GM21390 (cell line): ENCODE data around the gene DGKI.
A peak's percentile ranks its signal among the peaks of the same experiment; 100 is the strongest.

Experiments used
- ATAC-seq: cut with Tn5 transposase; IDR thresholded peaks from one replicate; pipeline ENCODE4 v1.9.1; 2021; ENCODE audit not compliant: unreplicated experiment

DGKI gene

DNA sequence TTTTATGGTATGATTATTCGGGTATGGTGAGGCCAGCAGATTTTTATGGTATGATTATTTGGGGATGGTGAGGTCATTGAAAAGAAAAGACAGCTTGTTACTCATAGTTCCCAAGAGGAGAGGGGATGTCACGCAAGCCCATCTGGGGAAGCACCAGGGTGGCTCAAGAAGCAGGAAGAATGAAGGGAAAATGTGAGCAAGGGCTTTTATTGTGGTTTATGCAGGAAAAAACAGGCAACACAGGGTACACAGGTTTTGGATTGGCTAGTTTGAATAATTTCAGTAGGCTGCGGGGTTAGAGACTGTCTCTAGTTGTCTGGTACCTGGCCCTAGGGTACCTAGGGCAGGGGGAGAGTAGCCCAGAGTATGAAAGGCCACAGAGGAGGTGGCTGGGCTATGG lies 26.8 kb upstream of the DGKI start:
- no peak for ATAC-seq

DNA sequence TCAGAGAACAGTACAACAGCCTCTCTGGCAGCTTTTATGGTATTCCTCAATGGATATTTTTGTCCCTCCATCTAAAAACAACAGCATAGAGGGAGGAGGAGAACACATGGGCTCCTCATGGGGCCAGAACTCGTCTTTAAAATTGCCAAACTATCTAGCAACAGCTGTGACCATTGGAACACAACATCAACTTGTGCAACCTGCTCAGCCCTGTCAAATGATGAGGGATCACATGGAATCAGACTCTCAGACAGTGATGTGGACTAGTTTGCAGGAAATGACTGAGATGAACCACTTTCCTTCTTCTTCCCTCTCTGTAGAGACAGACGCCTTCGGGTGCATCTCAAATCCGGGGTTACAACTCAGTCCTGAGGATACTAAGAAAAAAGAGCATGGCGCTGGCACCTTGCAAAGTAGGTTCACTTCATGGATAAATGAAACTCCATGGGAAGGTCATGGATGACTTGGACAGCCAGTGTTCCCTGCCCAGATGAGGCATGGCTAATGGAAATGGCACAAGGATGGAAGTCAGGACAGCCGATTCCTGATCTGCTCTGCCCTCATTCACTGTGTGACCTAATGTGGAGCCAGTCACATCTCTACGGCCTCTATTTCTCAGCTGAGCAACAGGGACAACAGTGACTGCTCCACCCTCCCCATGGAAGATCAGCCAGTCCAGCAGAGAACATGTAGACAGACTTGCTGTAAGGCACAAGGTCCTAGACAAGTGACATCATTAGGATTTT lies 24.6 kb upstream of the DGKI start:
- ATAC-seq: no peak

DNA sequence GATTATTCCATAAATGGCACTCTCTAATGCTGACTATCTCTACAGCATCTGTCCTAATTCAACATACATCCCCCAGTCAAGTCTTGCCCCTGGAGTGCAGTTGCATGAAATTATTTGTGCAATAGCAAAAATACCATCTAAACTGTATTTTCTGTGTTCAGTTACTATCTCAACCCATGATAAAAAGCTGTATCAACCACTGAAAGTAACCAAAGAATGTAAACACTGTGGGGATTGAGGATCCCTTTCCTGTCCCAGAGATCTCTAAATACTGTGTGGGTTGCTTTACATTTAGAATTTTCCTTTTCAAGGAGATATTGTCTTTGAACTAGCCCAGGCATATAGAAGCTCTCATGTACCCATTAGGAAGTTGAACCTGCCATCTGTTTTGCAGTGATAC lies 23.9 kb upstream of the DGKI start:
- no peak for ATAC-seq

DNA sequence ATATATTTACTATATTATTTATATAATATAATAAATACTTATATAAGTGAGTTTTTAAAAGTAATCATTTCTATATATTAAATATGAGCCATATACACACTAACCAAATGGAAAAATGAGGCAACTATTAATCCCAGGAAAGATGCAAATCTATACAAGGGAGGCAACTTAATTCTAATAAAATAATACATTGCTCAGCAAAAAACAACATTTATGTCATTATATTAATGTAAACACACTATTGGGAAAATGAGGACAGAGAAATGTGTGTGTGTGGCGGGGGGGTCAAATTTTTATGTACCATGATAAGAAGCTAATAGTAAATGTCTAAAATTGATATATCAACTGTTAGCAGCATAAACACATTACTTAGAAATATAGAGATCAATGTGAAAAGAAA lies 23.3 kb upstream of the DGKI start:
- ATAC-seq: no peak

DNA sequence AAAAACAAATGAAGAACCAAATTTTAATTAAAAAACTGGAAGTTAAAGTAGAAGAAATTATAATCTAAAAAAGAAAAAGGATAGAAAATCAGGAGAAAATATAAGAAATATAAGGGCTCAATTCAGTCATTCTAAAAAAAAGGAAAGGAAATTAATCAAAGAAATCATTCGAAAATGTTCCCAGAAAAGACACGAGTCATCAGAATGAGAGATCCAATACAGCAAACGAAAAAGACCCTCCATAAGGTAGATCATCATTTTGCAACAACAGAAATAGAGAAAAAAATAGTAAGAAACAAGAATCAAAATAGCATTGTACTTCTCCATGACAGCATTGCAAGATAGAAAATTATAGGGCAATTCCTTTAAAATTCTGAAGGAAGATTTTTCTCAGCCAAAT lies 22.5 kb upstream of the DGKI start:
- no peak for ATAC-seq

DNA sequence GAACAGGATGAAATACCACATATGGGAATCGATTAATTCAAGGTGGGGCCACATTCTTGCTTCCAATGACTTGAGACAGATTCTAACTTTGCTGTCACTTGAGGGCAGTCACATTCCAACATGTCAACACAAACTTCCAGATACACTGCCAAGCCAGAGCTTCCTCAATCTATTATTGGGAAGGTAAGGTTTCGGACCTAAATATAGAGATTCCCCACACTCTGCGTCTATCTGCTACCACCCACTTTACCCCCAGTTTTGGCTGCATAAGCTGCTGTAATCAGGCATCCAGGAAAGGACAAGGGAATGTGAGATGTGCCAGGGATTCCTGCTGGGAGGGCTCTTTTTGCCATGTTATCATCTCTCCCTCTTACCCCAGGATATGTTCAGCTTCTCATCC lies 20.5 kb upstream of the DGKI start:
- ATAC-seq: no peak

DNA sequence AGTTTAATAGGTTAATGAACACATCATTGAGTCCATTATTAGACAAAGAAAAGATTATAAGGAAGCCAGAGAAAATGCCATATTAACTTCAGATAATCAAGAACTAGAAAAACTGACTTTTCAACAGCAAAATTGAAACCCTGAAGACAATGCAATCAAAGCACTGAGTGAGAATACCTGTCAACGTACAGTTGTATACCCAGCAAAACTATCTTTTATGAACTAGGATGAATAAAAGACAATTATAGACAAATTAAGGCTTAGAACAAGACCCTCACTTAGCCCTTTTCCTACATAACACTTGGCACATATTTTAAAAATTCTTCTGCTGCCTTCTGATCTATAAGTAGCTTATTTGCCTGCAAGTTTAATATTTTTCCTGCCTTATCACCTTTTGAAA lies 19.0 kb upstream of the DGKI start:
- ATAC-seq: no peak

DNA sequence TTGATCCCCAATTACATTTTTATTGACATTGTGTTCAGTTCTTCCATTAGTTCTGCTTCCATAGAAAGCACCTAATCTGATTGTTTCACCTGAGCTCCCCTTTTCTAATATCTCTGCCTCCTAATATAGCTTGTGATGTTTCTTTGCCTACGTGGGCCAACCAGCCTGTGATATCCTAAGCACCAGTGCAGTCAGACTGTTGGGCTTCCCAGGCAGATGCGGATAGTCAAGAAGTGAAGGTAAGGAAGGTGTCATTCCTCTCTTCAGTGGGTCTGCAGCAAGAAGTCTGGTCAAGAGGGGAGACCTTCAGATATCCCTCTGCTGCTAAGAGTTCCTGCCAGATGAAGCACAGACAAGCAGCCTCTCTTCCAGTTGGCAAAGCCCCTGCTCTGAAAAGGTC lies 16.2 kb upstream of the DGKI start:
- no peak for ATAC-seq

DNA sequence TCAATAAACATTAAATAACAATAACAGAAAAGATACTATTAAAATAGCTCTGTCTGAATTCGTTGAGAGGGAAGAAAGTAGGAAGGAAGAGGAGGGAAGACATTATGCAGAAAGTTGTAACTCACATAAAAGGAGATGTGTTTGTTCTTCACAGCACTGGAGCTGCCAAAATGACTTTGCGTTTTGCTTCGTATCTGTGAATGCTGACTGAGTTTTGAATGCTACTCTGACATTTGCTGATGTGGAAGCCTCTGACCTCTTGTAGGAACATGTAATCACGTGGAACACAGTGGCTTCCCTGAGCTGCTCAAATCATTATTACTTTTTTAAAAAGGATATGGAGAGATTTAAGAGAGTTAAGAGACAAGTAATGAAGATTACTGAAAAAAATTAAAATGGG lies 15.6 kb upstream of the DGKI start:
- no peak for ATAC-seq

DNA sequence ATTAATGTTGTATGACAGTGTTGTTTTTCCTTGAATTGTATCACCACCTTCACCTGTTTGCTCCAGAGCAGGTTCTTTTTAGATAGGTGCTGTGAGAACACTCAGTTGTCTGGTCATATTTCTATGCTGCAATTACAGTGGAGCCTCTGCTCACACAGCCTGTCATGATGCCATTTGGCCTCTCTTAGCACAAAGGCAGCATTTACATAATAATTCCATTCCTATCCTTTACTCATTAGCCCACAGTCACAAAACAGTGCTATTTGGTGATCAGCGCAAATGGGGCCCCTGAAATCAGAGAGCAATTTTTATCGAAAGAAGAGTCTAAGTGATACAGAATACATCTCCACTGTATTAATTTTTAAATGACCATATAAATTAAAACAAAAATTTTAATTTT lies 13.8 kb upstream of the DGKI start:
- no peak for ATAC-seq

DNA sequence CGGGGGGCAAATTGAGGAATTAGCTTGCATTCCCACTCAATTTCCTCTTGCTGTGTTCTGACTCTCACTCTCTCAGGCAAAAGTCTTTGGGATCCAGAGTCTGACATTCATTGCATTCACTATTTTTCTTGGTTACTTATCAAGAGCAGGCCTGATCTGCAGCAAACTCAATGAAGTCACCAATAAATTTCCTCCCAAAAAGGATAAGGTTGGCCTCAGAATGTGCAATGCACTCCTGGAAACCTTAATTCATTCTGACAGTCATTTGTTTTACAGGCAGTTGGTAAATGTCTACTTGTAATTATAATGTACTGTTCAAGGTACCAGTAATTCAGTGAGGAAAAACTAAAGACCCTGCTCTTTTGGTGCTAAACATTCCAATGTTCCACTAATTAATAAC lies 6.3 kb upstream of the DGKI start:
- ATAC-seq: no peak

DNA sequence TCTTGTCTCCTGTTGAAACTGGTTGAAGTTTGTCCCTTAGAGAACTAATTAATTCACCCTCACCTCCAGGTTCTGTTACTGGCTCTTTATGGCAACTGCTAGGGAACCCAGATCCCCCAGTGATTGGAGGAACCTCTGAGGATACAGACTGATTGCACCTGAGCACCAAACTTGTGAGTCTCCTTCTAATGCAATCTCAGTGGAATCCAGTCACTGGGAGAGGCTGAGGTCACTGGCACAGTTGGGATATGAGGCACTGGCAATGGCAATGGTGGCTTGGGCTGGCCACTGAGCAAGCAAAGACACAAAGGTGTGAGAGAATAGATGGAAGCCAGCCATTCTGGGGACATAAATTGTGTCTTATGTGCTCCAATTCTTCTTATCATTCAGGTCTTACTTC lies 5.3 kb upstream of the DGKI start:
- ATAC-seq: no peak

DNA sequence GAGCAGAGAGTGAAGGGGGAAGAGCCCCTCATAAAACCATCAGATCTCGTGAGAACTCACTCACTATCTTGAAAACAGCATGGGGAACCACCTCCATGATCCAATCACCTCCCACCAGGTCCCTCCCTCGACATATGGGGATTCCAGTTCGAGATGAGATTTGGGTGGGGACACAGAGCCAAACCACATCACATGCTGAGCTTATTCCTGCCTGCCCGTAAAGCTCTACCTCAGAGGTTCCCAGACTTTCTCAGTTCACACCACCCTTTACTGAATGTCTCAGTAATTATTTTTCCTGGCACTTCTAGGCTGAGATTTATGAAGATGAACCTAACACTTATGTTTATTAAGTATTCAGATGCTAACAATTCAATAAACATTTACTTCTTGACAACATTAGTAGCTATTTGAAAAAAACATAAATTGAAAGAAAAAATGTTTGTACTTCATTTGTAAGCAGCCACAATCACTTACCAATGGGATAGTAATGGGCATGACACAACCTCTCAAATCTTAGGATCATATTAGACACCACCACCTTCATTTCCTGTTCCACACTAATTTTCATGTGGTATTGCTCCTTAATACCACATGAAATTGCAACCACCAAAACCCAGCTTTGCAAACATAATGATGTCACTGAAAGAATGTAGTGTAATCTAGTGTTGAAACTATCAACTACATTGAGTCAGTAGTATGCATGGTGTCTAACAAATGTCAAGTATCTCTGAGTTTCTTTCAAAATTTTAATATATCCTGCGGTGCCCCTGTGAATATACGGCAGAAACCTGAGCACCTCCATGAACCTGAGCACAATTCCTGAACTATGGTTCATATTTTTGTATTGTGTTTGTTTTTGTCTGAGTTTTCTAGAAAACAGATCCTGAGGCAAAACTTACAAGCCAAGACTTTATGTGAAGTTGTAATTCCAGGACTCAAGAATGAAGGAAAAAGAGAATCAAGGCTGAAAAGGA lies 4.5 kb upstream of the DGKI start:
- no peak for ATAC-seq

DNA sequence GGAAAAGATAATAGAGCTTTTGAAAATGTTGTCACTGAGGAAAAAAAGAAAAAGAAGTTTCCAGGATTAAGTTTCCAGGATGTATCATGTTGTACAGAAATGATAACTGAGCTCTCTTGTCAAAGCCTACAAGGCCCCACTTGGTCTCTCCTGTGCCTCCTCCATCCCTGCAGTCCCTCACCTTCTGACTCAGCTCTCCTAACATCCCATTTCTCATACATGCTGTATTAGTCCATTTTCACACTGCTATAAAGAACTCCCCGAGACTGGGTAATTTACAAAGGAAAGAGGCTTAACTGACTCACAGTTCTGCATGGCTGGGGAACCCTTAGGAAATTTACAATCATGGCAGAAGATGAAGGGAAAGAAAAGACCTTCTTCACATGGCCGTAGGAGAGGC lies 3.8 kb upstream of the DGKI start:
- no peak for ATAC-seq

DNA sequence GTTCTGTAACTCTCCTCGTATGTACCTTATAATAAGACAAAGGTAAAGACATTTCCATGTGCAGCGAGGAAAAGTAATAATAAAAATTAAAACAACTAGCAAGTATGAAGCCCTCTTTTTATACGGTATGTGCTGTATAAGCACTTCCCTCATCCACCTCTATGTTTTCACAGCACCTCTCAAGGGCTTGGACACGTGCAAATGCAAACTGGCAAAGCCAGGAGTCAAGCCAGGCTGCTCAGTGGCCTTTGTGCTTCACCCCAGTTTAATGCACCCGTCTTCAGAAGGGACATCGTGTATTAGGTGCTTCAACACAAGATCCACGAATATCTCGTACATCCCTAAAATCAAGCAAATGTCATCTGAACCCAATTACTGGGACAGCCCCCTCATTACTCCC lies 1.3 kb upstream of the DGKI start:
- no peak for ATAC-seq

DNA sequence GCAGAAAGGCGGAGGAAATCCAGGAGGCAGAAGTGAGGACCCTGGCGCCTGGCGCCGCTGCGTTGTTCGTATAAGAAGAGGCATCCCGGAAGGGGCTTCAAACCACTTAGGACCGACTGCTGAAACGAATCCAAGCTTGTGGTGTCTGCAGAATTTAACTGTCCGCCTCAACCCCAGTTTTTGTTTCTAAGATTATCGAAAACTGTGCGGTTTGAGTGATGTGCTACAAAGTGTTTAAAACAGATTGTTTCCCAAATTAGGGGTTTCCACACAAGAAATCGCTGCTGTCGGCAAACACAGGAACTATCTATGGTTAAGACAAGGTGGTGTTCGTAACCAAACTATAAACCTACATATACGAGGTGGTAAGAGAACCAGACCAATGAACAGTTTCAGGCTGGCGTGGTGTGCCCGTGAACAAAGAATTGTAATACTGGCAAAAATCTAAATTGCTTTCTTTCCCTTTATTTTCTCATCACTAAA lies 835 bp upstream of the DGKI start:
- peak; percentile 47 for ATAC-seq

DNA sequence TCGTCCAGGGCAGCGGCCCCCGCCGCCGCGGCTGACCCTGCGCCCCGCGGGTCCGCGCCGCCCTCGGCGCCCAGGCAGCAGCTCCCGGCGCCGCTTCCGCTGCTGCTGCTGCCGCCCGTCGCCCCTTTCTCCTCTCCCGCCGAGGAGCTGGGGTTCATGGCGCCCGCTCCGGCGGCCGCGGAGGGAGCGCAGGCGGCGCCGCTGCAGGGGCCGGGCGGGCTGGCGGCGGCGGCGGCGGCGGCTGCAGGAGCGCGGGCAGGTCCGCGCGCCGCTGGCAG lies 286 bp downstream of the DGKI start:
- ATAC-seq: peak; percentile 34

DNA sequence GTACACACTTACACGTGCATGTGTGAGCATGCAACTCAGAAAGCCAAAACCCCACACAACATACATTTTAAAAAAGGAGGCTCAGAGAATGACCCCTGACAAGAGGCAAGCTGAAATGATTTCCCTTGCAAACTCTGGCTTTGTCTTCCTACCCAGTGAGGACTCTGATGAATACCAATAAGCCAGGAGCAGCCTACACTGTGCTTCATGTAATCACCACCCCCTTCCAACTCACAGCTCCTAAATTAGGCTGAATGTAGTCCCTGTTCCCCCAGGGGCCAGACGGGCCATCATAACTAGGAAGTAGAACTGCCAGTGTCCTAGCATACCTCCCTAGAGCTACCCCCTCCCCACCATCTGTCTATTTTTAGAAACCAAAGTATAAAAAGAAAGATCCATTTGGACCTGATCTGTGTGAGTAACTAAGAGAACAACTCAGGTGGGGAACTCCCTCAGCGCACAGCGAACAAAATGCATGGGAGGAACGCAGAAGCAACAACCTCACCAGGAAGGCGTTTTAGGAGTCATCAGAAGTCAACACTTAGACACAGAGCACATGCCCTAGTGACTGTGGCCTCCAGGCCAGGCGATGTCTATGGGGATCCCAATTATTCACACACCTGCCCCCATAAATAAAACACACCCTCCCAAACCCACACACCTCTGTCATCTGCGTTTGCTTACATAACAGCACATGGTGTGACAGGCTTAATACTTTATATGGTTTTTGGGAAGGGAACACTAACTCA lies 1.9 kb downstream of the DGKI start:
- ATAC-seq: no peak

DNA sequence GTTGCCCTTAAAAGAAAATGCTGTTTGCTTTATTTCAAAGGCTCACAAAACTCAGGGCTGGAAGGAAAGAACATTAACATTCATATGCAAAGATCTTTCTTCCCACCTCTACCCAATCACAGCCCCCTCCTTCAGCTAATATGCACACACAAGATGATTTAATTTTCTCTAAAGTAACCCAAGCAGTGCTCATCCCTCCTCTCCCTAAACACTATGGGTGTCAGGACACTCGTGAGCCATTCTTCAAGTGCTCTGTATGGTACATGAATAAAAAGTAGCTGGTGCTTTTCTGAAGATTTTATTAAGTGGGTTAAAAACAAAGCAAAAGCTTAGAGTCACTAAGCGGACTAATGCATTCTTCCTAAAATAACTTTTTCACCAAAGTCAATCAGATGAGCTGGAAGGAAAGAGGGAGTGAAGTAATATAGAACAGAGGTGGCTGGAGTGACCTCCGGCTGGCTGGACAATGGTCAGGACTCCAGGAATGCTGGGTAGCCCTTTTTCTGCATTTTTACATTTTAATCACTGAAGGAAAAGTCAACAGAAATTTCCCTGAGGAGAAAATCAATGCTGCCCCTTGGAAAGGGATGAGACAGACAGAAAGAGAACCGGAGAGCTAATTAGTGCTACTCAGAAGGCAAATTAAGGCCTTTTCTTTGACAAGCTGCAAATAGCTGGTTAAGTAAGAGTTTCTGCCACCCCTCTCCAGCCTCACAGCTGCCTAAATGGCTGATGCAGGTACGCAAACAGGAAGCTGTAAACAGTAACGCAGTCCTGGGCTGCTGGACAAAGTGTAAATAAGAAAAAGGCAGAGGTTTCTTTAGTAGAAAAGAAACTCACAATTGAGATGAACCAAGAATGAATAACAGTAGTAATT lies 6.6 kb downstream of the DGKI start:
- ATAC-seq: no peak

DNA sequence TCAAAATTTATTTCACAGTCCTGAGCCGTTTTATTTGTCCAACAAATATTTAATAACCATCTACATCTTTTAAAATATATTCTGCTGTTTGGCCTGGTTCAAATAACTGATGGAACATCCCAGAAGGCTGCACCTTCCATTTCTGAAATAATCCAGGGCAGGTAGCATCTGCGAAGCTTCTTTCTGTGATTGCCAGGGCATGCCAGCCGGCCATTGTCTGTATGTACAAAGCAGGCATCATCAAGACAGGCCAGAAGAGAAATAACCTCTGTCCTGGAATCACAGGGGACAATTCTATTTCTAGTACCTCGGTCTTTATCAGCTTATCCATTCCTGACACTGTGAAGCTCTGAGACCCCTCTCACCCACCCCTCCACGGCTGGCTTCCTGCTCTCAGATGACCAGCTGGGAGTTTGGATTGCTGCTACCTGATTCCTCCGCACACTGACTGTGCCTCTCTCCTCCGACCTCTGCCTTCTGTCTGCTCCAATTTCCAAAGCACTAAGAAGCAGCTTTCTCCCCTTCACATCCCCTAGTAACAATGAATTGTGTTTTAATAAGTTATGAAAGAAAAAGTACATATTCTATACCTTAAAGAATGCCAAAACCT lies 8.0 kb downstream of the DGKI start:
- ATAC-seq: no peak
